IPS DF 6.9 (cell line): Measurements from ENCODE around the gene CD68.

ENCODE experiments used
- DNase-seq: peaks from one replicate; pipeline ENCODE4 v3.0.0-alpha.2; 2013; ENCODE audit warnings: low read depth, low spot score
- H3K27ac ChIP-seq: one replicate; pipeline ENCODE4 v1.5.1; 2013; ENCODE audit warnings: low read length, control low read depth
- H3K27me3 ChIP-seq: 2 replicates; pipeline ENCODE4 v1.6.1; 2013; ENCODE audit warnings: mild to moderate bottlenecking, low read length; ENCODE audit not compliant: control insufficient read depth, insufficient read depth
- H3K36me3 ChIP-seq: 2 replicates; pipeline ENCODE4 v1.6.1; 2013; ENCODE audit warnings: low read length; ENCODE audit not compliant: control insufficient read depth, insufficient read depth
- H3K4me1 ChIP-seq: 2 replicates; pipeline ENCODE4 v1.6.1; 2013; ENCODE audit warnings: low read length; ENCODE audit not compliant: control insufficient read depth, insufficient read depth
- H3K4me3 ChIP-seq: 2 replicates; pipeline ENCODE4 v1.5.1; 2013; ENCODE audit warnings: mild to moderate bottlenecking, low read length
- H3K9me3 ChIP-seq: 2 replicates; pipeline ENCODE4 v1.6.1; 2013; ENCODE audit warnings: low read length, inconsistent platforms; ENCODE audit not compliant: control insufficient read depth, insufficient read depth
- WGBS: extraction: QIAGEN DNeasy Blood & Tissue Kit; methylation state at CpG from one replicate; pipeline ENCODE4 v1.1.7; 2013; ENCODE audit warnings: mixed read lengths, missing lambda C conversion rate; ENCODE audit not compliant: insufficient read length, insufficient coverage; 5-methylcytosine and 5-hydroxymethylcytosine counted together

Gene CD68

GRCh38 chr17:7550344-7550743 is 29.1 kb upstream of the CD68 start:
- no peak overlapping the region for H3K27ac ChIP-seq
- no peak for DNase-seq
- H3K4me1 ChIP-seq, result 0 out of 2 replicates have a peak, but pooled peaks cover 3% of the 10 kb centered on the region
- no peaks in the 10 kb centered on the region; the same call in 1 of the 2 replicates for H3K36me3 ChIP-seq
- H3K27me3 ChIP-seq, result no peaks in the 10 kb centered on the region; the same call in 1 of the 2 replicates
- no CpG with 5 or more reads among the region's 6 CpGs for WGBS
- H3K9me3 ChIP-seq, result no peaks in the 10 kb centered on the region
- no peak overlapping the region for H3K4me3 ChIP-seq

DNA sequence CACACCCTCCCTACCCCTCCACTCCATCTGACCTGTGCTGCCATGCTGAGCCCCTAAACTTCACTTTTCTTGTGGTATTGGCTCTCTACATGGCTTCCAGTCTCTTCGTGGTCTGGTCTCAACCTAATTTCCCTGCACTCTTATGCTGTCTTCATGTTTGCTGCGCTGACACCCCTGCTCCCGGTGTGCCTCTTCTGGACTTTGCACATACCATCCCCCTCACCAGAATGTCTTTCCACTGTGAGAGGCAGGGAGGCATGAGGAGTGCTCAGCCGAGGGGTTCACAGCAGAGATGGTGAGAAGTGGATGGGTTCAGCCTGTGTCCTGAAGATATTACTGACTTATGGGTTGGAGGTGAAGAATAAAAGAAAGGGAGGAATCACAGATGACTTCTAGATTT is 28.0 kb upstream of the CD68 start:
- no CpG with 5 or more reads among the region's 4 CpGs for WGBS
- H3K4me3 ChIP-seq, result no peak overlapping the region
- no peaks in the 10 kb centered on the region; the same call in 1 of the 2 replicates for H3K27me3 ChIP-seq
- H3K4me1 ChIP-seq, result 0 out of 2 replicates have a peak, but pooled peaks cover 3% of the 10 kb centered on the region
- no peak for DNase-seq
- H3K36me3 ChIP-seq, result no peaks in the 10 kb centered on the region; the same call in 1 of the 2 replicates
- no peak overlapping the region for H3K27ac ChIP-seq
- H3K9me3 ChIP-seq, result no peaks in the 10 kb centered on the region

GRCh38 chr17:7552621-7553051 is 26.8 kb upstream of the CD68 start:
- H3K27me3 ChIP-seq, result no peaks in the 10 kb centered on the region; the same call in 1 of the 2 replicates
- H3K27ac ChIP-seq, result no peak overlapping the region
- peaks cover 3% of the 10 kb centered on the region for H3K4me1 ChIP-seq
- WGBS, result no CpG with 5 or more reads among the region's 6 CpGs
- no peaks in the 10 kb centered on the region for H3K9me3 ChIP-seq
- DNase-seq, result no peak
- no peaks in the 10 kb centered on the region; the same call in 1 of the 2 replicates for H3K36me3 ChIP-seq
- H3K4me3 ChIP-seq, result no peak overlapping the region

GRCh38 chr17:7553356-7553755 is 26.1 kb upstream of the CD68 start:
- H3K36me3 ChIP-seq, result no peaks in the 10 kb centered on the region; the same call in 1 of the 2 replicates
- no peak overlapping the region for H3K27ac ChIP-seq
- WGBS, result no CpG with 5 or more reads among the region's 1 CpG
- H3K4me3 ChIP-seq, result no peak overlapping the region
- H3K4me1 ChIP-seq, result peaks cover 3% of the 10 kb centered on the region
- H3K9me3 ChIP-seq, result no peaks in the 10 kb centered on the region
- no peaks in the 10 kb centered on the region; the same call in 1 of the 2 replicates for H3K27me3 ChIP-seq
- DNase-seq, result no peak

GRCh38 chr17:7555320-7555948 is 24.0 kb upstream of the CD68 start:
- Histone ChIP-seq H3K4me3 (no peak overlapping the region), H3K27me3 (no peaks in the 10 kb centered on the region), H3K27ac (no peak overlapping the region), H3K9me3 (no peaks in the 10 kb centered on the region), H3K36me3 (no peaks in the 10 kb centered on the region), H3K4me1 (peaks cover 3% of the 10 kb centered on the region)
- no CpG with 5 or more reads among the region's 10 CpGs for WGBS
- no peak for DNase-seq

DNA sequence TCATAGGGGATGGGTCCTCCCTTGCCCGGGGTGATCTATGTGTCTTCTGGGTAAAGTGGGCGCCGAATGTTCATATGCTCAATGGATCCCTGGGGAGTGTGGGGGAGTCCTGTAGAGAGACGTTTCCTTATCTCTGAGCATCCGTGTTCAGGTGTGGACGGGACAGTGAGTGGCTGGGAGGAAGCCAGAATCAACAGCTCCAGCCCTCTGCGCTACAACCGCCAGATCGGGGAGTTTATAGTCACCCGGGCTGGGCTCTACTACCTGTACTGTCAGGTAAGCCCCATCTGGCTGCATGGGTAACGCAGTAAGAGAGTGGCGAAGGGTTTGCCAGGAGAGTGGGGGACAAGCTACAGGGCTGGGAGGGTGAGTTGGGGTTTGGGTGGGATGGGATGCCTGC is 22.8 kb upstream of the CD68 start:
- peaks cover 3% of the 10 kb centered on the region for H3K4me1 ChIP-seq
- H3K27ac ChIP-seq, result no peak overlapping the region
- WGBS, result no CpG with 5 or more reads among the region's 12 CpGs
- no peaks in the 10 kb centered on the region for H3K9me3 ChIP-seq
- H3K4me3 ChIP-seq, result no peak overlapping the region
- H3K36me3 ChIP-seq, result no peaks in the 10 kb centered on the region
- no peaks in the 10 kb centered on the region for H3K27me3 ChIP-seq
- DNase-seq, result no peak

GRCh38 chr17:7557147-7557764 is 22.2 kb upstream of the CD68 start:
- Histone ChIP-seq H3K27me3 (no peaks in the 10 kb centered on the region), H3K27ac (no peak overlapping the region), H3K4me1 (peaks cover 3% of the 10 kb centered on the region), H3K36me3 (no peaks in the 10 kb centered on the region), H3K9me3 (no peaks in the 10 kb centered on the region), H3K4me3 (no peak overlapping the region)
- 100% methylated on average over 1 of the region's 19 CpGs for WGBS
- DNase-seq, result no peak

DNA sequence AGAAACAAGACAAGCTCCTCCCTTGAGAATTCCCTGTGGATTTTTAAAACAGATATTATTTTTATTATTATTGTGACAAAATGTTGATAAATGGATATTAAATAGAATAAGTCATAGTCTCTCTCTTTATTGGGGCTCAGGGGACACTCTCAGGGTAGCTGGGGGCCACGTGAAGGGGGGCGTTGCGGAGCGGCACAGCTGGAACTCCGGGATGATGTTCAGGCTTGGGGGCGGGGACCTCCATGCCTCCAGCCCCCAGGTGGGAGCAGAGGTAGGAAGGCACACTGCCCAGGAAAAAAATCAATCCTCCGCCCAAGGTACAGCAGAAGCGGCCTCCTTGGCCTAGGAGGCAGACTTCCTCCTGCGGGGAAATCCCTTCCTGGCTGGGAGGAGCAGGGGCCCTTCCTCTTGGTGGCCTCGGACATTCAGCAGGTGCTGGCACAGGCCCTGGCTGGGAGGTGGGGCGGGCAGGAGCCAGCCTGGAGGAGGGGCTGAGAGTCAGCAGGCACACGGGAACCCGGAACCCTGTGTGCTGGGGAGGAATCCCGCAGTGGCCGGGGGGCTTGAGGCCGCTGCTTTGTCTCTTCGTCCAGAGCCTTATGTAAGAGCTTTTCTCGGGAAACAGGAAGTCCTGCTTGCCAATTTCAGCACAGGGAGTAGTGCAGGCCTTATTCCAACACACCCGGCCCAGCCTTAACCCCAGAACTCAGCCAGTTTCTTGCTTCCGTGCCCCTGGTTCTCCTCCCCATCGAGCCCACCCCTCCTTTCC is 21.5 kb upstream of the CD68 start:
- no CpG with 5 or more reads among the region's 21 CpGs for WGBS
- Histone ChIP-seq H3K36me3 (no peaks in the 10 kb centered on the region), H3K9me3 (no peaks in the 10 kb centered on the region), H3K27ac (no peak overlapping the region), H3K27me3 (no peaks in the 10 kb centered on the region), H3K4me3 (no peak overlapping the region), H3K4me1 (peaks cover 3% of the 10 kb centered on the region)
- DNase-seq, result no peak

- Histone ChIP-seq H3K9me3 (no peaks in the 10 kb centered on the region), H3K4me1 (peaks cover 3% of the 10 kb centered on the region), H3K27me3 (no peaks in the 10 kb centered on the region), H3K27ac (no peak within 1 kb of the TSS), H3K36me3 (no peaks in the 10 kb centered on the region), H3K4me3 (no peak within 1 kb of the TSS)
- no CpG with 5 or more reads among the region's 16 CpGs for WGBS
- DNase-seq, result no peak
Measured at GRCh38 chr17:7558544-7559319, 20.7 kb upstream of the CD68 start, which contains the start of gene TNFSF13. TNFSF13 (plus strand) TSS chr17:7558750; CDS start chr17:7559040, 290 bp downstream.
